PC-9 (cell line): ENCODE measurements around the gene AGTR1.

Experiments used
- EZH2 ChIP-seq: fragments of 200-600 bp; sonication (generic); IDR thresholded peaks from 2 replicates; pipeline ENCODE4 v1.8.0; 2017; ENCODE audit warnings: antibody characterized with exemption, low read depth
- TF ChIP-seq, protein P1 (sequence below): fragments of 200-600 bp; sonication (generic); conservative IDR thresholded peaks from 2 replicates; pipeline ENCODE4 v1.6.1; 2017; ENCODE audit warnings: mixed run types, antibody characterized with exemption, mild to moderate bottlenecking, moderate library complexity

DNA sequence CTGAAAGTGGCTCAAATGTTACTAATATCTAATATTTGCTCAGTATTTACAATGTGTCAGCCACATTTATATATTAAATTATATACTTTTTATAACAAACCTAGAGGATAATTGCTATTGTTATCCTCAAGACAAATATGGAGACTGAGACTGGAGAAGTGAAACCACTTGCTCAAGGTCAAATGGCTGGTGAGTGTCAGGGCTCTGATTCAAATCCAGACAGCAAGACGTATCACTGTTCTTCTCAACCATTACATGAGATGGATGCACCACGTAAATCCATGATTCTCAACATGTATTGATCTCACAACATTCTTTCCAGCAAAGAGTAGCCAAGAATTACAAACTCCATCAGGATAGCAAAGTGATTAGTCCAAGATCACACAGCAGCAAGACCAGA lies 76.1 kb downstream of the AGTR1 start:
- TF ChIP-seq, protein P1, sequence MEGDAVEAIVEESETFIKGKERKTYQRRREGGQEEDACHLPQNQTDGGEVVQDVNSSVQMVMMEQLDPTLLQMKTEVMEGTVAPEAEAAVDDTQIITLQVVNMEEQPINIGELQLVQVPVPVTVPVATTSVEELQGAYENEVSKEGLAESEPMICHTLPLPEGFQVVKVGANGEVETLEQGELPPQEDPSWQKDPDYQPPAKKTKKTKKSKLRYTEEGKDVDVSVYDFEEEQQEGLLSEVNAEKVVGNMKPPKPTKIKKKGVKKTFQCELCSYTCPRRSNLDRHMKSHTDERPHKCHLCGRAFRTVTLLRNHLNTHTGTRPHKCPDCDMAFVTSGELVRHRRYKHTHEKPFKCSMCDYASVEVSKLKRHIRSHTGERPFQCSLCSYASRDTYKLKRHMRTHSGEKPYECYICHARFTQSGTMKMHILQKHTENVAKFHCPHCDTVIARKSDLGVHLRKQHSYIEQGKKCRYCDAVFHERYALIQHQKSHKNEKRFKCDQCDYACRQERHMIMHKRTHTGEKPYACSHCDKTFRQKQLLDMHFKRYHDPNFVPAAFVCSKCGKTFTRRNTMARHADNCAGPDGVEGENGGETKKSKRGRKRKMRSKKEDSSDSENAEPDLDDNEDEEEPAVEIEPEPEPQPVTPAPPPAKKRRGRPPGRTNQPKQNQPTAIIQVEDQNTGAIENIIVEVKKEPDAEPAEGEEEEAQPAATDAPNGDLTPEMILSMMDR: no peak
- TF ChIP-seq EZH2: no peak
